HK-2 (cell line): ENCODE measurements around the gene UNC5B.

ENCODE experiments used
- DNase-seq: peaks from one replicate; pipeline ENCODE4 v3.0.0-alpha.2; 2018; ENCODE audit not compliant: unreplicated experiment

The UNC5B gene

DNA sequence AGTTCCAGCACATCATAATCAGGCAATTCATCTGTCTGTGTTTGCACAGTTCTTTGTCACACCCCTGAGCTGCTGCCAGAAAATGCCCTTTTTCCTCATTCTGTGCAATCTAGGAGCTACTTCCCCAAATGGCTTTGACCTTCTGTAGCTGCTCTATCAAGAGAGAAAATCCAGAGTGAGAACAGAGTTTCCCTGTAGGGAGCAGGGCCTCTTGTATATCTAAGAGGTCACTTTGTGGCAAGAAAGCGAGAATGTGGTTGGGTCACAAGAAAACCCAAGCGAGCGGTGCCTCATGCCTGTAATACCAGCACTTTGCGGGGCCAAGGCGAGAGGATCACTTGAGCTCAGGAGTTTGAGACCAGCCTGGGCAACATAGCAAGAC is 131.0 kb downstream of the UNC5B start:
- DNase-seq: no peak

DNA sequence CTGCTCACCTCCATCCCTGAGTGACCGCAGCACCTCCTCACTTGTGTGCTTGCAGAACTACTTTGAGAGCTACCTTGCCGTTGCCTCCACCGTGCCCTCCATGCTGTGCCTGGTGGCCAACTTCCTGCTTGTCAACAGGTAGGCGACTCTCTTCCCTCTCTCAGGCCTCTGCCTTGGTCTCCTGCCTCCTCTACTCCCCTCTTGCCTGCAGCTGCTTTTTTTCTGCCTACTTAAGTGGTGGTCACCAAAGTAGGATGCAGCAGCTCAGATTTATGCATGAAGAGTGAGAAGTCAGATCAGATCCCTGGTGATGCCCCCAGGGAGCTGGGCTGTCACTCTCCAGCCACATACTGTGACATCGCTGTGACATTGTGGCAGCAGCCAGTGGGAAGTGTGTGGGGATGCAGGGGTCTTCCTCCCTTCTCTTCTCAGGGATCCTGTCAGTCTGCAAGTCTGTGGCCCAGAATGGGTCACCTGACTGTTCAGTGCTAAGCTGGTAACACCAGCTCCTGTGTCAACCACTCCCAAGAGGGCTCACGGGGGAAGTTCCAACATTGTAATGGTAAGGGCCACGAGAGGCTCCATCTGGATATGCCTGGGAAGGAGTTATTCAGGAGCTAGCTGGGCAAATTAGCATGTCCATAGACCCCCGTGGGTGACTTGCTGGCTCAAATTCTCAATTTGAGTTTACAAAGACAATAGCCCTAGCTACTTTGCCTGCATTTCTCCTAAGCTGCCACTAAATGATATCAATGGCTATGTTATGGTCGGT is 132.0 kb downstream of the UNC5B start:
- DNase-seq: no peak

- DNase-seq: no peak
Measured at GRCh38 chr10:71344993-71345480, 132.7 kb downstream of the UNC5B start.

DNA sequence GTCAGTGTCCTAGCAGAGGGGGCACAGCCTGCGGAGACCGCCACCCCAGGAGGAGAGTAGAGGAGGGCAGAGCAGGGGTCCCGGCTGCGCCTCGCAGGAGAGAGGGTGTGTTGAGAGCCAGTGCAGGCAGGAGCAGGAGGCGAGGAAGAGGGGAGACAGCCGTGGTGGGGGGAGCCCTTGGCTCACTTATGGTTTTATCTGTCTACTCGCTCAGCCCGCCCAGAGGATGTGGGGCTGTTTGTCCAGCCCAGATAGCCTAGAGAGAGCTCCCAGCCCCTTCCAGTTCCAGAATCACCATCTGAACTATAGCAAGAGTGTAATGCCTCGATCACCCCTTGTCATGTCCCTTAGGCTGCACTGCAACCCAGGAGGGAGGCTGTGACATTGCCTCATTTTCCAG is 133.3 kb downstream of the UNC5B start:
- DNase-seq: no peak

DNA sequence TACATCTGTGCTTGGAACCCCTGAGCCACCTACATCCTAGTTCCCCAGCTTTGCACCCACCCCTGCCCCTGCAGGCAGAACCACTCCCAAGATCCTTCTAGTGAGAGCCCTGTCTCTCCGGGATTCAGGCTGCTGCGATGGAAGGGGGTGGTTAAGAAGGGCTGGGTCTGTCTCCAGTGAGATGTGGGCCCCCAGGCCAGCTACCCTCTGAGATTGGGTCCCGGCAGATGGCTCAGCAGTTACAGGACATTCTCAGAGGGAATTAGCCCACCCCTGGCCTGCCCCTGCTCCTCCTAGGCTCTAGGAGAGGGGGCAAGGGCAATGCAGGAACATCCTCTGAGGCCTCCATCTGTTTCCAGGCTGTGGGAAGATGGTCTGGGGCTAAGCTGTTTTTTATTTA is 134.4 kb downstream of the UNC5B start:
- DNase-seq: no peak

- DNase-seq: no peak
Measured at GRCh38 chr10:71347587-71348395, 135.4 kb downstream of the UNC5B start.

- DNase-seq: no peak
Measured at GRCh38 chr10:71348850-71349249, 136.5 kb downstream of the UNC5B start.

DNA sequence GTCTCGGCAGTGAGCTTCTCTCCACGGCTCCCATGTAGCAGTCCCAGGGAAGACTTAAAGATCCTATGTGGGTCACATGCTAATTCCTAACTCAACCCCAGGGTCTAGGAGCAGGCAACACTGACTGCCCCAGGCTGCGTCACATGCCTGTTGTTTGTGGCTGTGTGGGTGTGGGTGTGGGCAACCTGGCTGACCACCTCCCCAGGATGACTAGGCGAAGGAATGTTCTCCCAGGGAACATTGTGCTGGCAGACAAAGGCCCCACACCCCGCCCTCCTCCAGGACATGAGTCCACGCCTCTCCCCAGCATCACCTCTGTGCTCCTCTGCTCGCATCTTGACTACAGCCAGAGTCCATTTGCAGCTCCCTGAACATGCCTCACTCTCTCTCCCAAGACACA is 137.0 kb downstream of the UNC5B start:
- peak; percentile 23 for DNase-seq

DNA sequence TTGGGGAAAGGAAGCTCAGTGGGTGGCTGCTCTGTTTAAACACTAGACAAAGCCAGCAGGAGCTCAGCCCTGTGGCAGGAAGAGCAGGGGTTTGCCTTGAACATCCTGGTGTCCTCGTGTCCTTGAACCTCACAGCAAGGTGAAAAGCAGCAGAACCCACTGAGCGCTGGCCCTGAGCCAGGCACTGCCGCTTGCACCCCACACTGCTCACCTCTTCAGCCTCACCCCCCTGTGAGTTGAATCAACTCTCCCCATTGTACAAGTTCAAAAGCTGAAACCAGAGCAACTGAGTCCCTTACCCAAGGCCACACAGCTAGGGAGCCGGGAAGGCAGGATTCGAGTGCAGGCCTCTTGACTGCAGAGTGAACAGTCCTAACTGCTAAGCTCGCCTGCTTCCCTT is 138.7 kb downstream of the UNC5B start:
- no peak for DNase-seq

DNA sequence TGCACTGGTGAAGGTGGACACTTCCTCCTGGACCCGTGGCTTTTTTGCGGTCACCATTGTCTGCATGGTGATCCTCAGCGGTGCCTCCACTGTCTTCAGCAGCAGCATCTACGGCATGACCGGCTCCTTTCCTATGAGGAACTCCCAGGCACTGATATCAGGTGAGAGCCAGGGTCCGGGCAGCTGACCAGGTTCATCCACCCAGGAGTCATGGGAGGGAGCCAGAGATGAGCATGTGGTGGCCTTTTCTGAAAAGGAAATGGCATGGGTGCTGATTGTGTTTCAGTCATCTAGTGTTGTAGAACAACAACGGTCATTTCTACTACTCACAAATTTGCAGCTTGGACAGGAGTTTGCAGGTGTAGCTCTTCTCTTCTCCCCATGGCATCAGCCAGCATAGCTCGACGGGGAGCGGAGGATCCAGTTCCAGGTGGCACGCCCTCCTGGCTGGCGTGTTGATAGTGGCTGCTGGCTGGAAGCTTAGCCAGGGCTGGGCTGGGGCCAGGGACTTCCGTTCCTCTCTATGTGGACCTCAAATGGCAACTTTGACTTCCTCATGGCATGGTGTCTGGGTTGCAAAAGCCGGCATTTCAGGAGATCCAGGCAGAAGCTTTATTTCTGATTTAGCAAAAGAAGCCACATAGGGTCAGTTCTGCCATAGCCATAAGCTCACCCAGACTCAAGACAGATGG is 139.4 kb downstream of the UNC5B start:
- DNase-seq: no peak
